Gastrocnemius medialis (tissue), 4 donors: ENCODE results near the gene CALHM6. TPM values are rescaled to one million over a fixed set of nuclear protein-coding genes. Genes with fewer than 3 reads are reported as not detected.

ENCODE experiments used
- ATAC-seq, 2 donors: fragments of 150-250 bp; one replicate each; pipeline ENCODE4 v1.9.1; 2016
- DNase-seq, 2 donors: peaks; one replicate each; pipeline ENCODE4 v3.0.0-alpha.2; 2019
- H3K27ac ChIP-seq, 4 donors: fragments of 200-600 bp; sonication (generic); 1 replicate in 1 of 4; 2 replicates in 3 of 4; pipeline ENCODE4 v1.5.1; 2016 to 2018; ENCODE audit warnings: mild to moderate bottlenecking in 2 of 4, moderate library complexity in 1 of 4
- H3K27me3 ChIP-seq, 3 donors: fragments of 200-600 bp; sonication (generic) in 2 of 3; 1 replicate in 1 of 3; 2 replicates in 2 of 3; pipeline versions ENCODE4 v1.5.1 to v1.6.0; 2016 to 2019; ENCODE audit warnings: mild to moderate bottlenecking in 1 of 3, moderate library complexity in 1 of 3
- H3K36me3 ChIP-seq, 2 donors: fragments of 200-600 bp; sonication (generic) in 1 of 2; one replicate each; pipeline ENCODE4 v1.5.1; 2017 to 2018
- H3K4me1 ChIP-seq, 2 donors: fragments of 200-600 bp; sonication (generic) in 1 of 2; one replicate each; pipeline ENCODE4 v1.5.1; 2016 to 2017; ENCODE audit warnings: mild to moderate bottlenecking in 2 of 2
- H3K4me3 ChIP-seq, 4 donors: fragments of 200-600 bp; sonication (generic) in 3 of 4; 1 replicate in 1 of 4; 2 replicates in 3 of 4; pipeline ENCODE4 v1.5.1; 2016 to 2019; ENCODE audit warnings: mild to moderate bottlenecking in 2 of 4
- H3K9me3 ChIP-seq, 3 donors: fragments of 200-600 bp; sonication (generic) in 2 of 3; 1 replicate in 1 of 3; 2 replicates in 2 of 3; pipeline ENCODE4 v1.5.1; 2016 to 2019
- CTCF ChIP-seq, 5 experiments: fragments of 450-650 bp in 3 of 5; fragments of 200-600 bp in 2 of 5; sonication (generic) in 2 of 5; IDR thresholded peaks in 4 of 5; conservative IDR thresholded peaks in 1 of 5; 1 replicate in 4 of 5; 2 replicates in 1 of 5; pipeline ENCODE4 v1.5.1; 2016 to 2019; ENCODE audit warnings: antibody characterized with exemption in 5 of 5, mild to moderate bottlenecking in 3 of 5, moderate library complexity in 3 of 5
- POLR2A ChIP-seq, 2 donors: fragments of 450-650 bp; IDR thresholded peaks; one replicate each; pipeline ENCODE4 v1.6.1; 2017; ENCODE audit warnings: antibody characterized with exemption in 2 of 2, mild to moderate bottlenecking in 2 of 2, moderate library complexity in 2 of 2
- in situ Hi-C, 4 donors: fragments of 200-750 bp; cut with MboI; loops; one replicate each; pipeline versions ENCODE4 v1.15.0 to v1.8.0; 2017; ENCODE audit warnings: low sequenced_read_pairs in 4 of 4
- intact Hi-C: fragments of 100-400 bp; cut with DNase I; formaldehyde crosslinking; loops from one replicate; pipeline ENCODE4 v1.15.1; 2023; ENCODE audit warnings: low total_unique reads
- total RNA-seq, 4 donors: library from RNA; depleted of rRNA; stranded (reverse); fragments of >200 nt; gene quantifications; one replicate each; pipeline versions ENCODE4 v1.1.0 to v1.2.3, GENCODE V29; 2016

The CALHM6 gene
- total RNA-seq, 4 donors from 2014 or later, result 0.63 to 2.3 (median 0.86) TPM

- H3K27ac ChIP-seq, result no peak overlapping the region
- no peak overlapping the region for H3K4me3 ChIP-seq
- no peak for TF ChIP-seq POLR2A (IDR thresholded peaks at IDR 0.05)
- no peak for TF ChIP-seq CTCF (IDR thresholded peaks at IDR 0.05 in 4 of 5, conservative IDR thresholded peaks at IDR 0.05 in 1 of 5)
- H3K36me3 ChIP-seq, result no peaks in the 10 kb centered on the region
- intact Hi-C loops, result no loop called here
- no peak for ATAC-seq
- no peaks in the 10 kb centered on the region for H3K4me1 ChIP-seq
- H3K27me3 ChIP-seq, result no peaks in the 10 kb centered on the region
- DNase-seq, result no peak
- in situ Hi-C loops, result no loop called here
- H3K9me3 ChIP-seq, result no peaks in the 10 kb centered on the region
Observed at GRCh38 chr6:116467096-116467495, 5.9 kb downstream of the CALHM6 start.

- no peak for TF ChIP-seq CTCF (IDR thresholded peaks at IDR 0.05 in 4 of 5, conservative IDR thresholded peaks at IDR 0.05 in 1 of 5)
- TF ChIP-seq POLR2A (IDR thresholded peaks at IDR 0.05), result no peak
- DNase-seq (no peak), ATAC-seq (no peak)
- in situ Hi-C loops, result no loop called here
- Histone ChIP-seq H3K4me3 (no peak overlapping the region), H3K27me3 (no peaks in the 10 kb centered on the region), H3K27ac (no peak overlapping the region), H3K4me1 (no peaks in the 10 kb centered on the region), H3K36me3 (no peaks in the 10 kb centered on the region), H3K9me3 (no peaks in the 10 kb centered on the region)
- intact Hi-C loops, result no loop called here
Observed at GRCh38 chr6:116467514-116467913, 6.3 kb downstream of the CALHM6 start.

- ATAC-seq, result no peak
Observed at GRCh38 chr6:116468293-116468692, 7.1 kb downstream of the CALHM6 start.

GRCh38 chr6:116471531-116471930, 10.4 kb downstream of the CALHM6 start:
- ATAC-seq (no peak), DNase-seq (no peak)
- intact Hi-C loops (no loop called here), in situ Hi-C loops (no loop called here)
- H3K4me1 ChIP-seq, result no peaks in the 10 kb centered on the region
- no peaks in the 10 kb centered on the region for H3K9me3 ChIP-seq
- no peaks in the 10 kb centered on the region for H3K27me3 ChIP-seq
- H3K36me3 ChIP-seq, result no peaks in the 10 kb centered on the region
- TF ChIP-seq CTCF (IDR thresholded peaks at IDR 0.05 in 4 of 5, conservative IDR thresholded peaks at IDR 0.05 in 1 of 5), result no peak
- TF ChIP-seq POLR2A (IDR thresholded peaks at IDR 0.05), result no peak
- H3K4me3 ChIP-seq, result no peak overlapping the region
- no peak overlapping the region for H3K27ac ChIP-seq

More at GRCh38 chr6:116468293-116468692, 7.1 kb downstream of the CALHM6 start:
- H3K9me3 ChIP-seq, result no peaks in the 10 kb centered on the region
- no peak overlapping the region for H3K4me3 ChIP-seq
- DNase-seq, result no peak
- in situ Hi-C loops (no loop called here), intact Hi-C loops (no loop called here)
- H3K27ac ChIP-seq, result no peak overlapping the region
- no peaks in the 10 kb centered on the region for H3K36me3 ChIP-seq
- H3K27me3 ChIP-seq, result no peaks in the 10 kb centered on the region
- TF ChIP-seq POLR2A (IDR thresholded peaks at IDR 0.05) (no peak), CTCF (IDR thresholded peaks at IDR 0.05 in 4 of 5, conservative IDR thresholded peaks at IDR 0.05 in 1 of 5) (no peak)
- H3K4me1 ChIP-seq, result no peaks in the 10 kb centered on the region

GRCh38 chr6:116472706-116473105, 11.5 kb downstream of the CALHM6 start:
- Histone ChIP-seq H3K27me3 (no peaks in the 10 kb centered on the region), H3K27ac (no peak overlapping the region), H3K4me1 (no peaks in the 10 kb centered on the region), H3K4me3 (no peak overlapping the region), H3K9me3 (no peaks in the 10 kb centered on the region), H3K36me3 (no peaks in the 10 kb centered on the region)
- TF ChIP-seq POLR2A (IDR thresholded peaks at IDR 0.05), result no peak
- no peak for TF ChIP-seq CTCF (IDR thresholded peaks at IDR 0.05 in 4 of 5, conservative IDR thresholded peaks at IDR 0.05 in 1 of 5)
- intact Hi-C loops (no loop called here), in situ Hi-C loops (no loop called here)
- ATAC-seq, result no peak
- DNase-seq, result no peak
